Type B pancreatic cell (in vitro differentiated cells): ENCODE data around the gene ELP2. TPM values are rescaled to one million over a fixed set of nuclear protein-coding genes. Genes with fewer than 3 reads are reported as not detected.

Experiments used
- DNase-seq: peaks from one replicate; pipeline ENCODE4 v3.0.0; 2021; ENCODE audit warnings: mixed read lengths; ENCODE audit not compliant: unreplicated experiment; ENCODE audit errors: extremely low spot score
- H3K27ac Mint-ChIP-seq: 2 replicates; pipeline ENCODE4 v1.8.0; 2021; ENCODE audit warnings: mild to moderate bottlenecking, mixed read lengths
- H3K27me3 Mint-ChIP-seq: 2 replicates; pipeline ENCODE4 v1.8.0; 2021; ENCODE audit warnings: mixed read lengths
- H3K36me3 Mint-ChIP-seq: 2 replicates; pipeline ENCODE4 v1.8.0; 2021; ENCODE audit warnings: mixed read lengths
- H3K4me1 Mint-ChIP-seq: one replicate; pipeline ENCODE4 v1.8.0; 2021; ENCODE audit warnings: mixed read lengths; ENCODE audit not compliant: unreplicated experiment
- H3K4me3 Mint-ChIP-seq: 2 replicates; pipeline ENCODE4 v1.8.0; 2021; ENCODE audit warnings: mild to moderate bottlenecking, mixed read lengths
- H3K9me3 Mint-ChIP-seq: 2 replicates; pipeline ENCODE4 v1.8.0; 2021; ENCODE audit warnings: mixed read lengths
- total RNA-seq: library from RNA; stranded (reverse); gene quantifications from 2 replicates; pipeline ENCODE4 v1.2.1, GENCODE V29; 2021; ENCODE audit warnings: low replicate concordance
- TF ChIP-seq, protein P1 (sequence below): fragments of 200-600 bp; sonication (generic); conservative IDR thresholded peaks from 2 replicates; pipeline ENCODE4 v1.5.0; 2021; ENCODE audit warnings: antibody characterized with exemption, mild to moderate bottlenecking

ELP2 gene
- total RNA-seq, 1 donor from 2014 or later, result 94.6 TPM

DNA sequence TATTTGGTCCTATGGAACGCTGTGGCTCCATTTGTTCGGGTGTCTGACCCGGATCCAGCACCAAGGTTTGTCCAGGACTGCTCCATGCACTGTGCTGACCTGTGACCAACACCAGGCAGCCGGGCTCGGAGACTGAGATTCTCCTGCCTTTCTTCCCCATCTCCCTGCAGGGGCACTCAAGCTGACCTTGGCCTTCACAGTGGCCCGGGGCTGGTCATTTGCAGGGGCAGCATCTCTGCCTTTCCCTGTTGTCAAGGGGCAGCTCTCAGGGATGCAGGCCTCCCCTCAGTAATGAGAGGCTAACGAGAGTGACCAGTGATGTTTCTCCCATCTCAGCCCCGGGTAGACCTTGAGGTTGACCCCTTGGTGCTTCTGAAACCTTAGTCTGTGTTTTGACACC is 85.1 kb downstream of the ELP2 start:
- TF ChIP-seq, protein P1, sequence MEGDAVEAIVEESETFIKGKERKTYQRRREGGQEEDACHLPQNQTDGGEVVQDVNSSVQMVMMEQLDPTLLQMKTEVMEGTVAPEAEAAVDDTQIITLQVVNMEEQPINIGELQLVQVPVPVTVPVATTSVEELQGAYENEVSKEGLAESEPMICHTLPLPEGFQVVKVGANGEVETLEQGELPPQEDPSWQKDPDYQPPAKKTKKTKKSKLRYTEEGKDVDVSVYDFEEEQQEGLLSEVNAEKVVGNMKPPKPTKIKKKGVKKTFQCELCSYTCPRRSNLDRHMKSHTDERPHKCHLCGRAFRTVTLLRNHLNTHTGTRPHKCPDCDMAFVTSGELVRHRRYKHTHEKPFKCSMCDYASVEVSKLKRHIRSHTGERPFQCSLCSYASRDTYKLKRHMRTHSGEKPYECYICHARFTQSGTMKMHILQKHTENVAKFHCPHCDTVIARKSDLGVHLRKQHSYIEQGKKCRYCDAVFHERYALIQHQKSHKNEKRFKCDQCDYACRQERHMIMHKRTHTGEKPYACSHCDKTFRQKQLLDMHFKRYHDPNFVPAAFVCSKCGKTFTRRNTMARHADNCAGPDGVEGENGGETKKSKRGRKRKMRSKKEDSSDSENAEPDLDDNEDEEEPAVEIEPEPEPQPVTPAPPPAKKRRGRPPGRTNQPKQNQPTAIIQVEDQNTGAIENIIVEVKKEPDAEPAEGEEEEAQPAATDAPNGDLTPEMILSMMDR, result no peak
- DNase-seq, result no peak
- Mint-ChIP-seq H3K4me3 (no peak overlapping the region), H3K27ac (no peak overlapping the region), H3K27me3 (no peaks in the 10 kb centered on the region), H3K36me3 (no peaks in the 10 kb centered on the region), H3K4me1 (peaks cover 10% of the 10 kb centered on the region), H3K9me3 (no peaks in the 10 kb centered on the region)

DNA sequence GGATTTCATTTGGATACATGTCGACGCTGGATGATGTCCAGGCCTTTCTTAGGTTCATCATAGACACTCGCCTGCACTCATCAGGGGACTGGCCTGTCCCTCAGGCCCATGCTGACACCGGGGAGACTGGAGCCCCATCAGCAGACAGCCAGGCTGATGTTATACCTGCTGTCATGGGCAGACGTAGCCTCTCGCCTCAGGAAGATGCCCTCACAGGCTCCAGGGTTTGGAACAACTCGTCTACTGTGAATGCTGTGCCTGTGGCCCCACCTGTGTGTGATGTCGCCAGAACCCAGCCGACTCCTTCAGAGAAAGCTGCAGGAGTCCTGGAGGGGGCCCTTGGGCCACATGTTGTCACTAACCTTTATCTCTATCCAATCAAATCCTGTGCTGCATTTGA is 85.9 kb downstream of the ELP2 start:
- TF ChIP-seq, protein P1, result no peak
- no peak for DNase-seq
- no peak overlapping the region for H3K4me3 Mint-ChIP-seq
- no peak overlapping the region for H3K27ac Mint-ChIP-seq
- H3K4me1 Mint-ChIP-seq, result peaks cover 10% of the 10 kb centered on the region
- H3K9me3 Mint-ChIP-seq, result no peaks in the 10 kb centered on the region
- H3K27me3 Mint-ChIP-seq, result no peaks in the 10 kb centered on the region
- H3K36me3 Mint-ChIP-seq, result no peaks in the 10 kb centered on the region

DNA sequence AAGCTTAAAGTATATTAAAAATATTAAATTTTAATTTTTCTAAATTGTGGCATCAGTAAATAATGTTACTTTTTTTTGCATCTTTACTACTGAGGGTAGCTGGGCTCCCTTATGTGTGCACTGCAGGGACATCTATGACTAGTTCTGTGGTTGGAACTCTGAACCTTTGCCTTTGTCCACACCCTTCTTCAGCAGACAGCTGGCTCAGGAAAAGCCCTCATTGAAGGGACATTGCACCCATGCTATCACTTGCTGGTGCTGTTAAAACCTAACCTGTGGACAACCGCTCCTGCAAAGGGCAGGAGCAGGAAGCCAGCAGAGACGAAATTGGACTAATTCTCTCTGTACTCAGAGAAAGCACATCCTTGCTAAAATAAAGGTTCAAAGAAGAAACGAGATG is 87.6 kb downstream of the ELP2 start:
- no peak overlapping the region for H3K27ac Mint-ChIP-seq
- no peaks in the 10 kb centered on the region for H3K36me3 Mint-ChIP-seq
- TF ChIP-seq, protein P1, result no peak
- H3K9me3 Mint-ChIP-seq, result no peaks in the 10 kb centered on the region
- DNase-seq, result no peak
- H3K4me3 Mint-ChIP-seq, result no peak overlapping the region
- peaks cover 9% of the 10 kb centered on the region for H3K4me1 Mint-ChIP-seq
- H3K27me3 Mint-ChIP-seq, result no peaks in the 10 kb centered on the region

DNA sequence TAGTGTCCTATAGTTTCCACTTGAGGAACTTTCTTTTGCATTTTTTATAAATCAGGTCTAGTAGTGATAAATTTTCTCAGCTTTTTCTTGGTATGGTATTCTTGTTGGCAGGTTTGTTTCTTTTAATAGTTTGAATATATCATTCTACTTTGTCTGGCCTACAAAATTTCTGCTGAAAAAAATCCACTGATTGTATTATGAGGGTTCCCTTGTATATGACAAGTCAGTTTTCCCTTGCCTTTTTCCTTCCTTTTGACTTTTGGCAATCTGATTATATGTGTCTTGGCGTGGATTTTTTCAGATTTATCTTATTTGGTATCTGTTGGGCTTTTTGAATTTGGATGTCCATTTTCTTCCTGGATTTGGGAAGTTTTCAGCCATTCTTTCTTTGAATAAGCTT is 99.5 kb downstream of the ELP2 start:
- H3K4me1 Mint-ChIP-seq, result no peaks in the 10 kb centered on the region

More for the DNA sequence above, 99.5 kb downstream of the ELP2 start:
- no peak overlapping the region for H3K4me3 Mint-ChIP-seq
- no peaks in the 10 kb centered on the region for H3K27me3 Mint-ChIP-seq
- DNase-seq, result no peak
- peaks cover 12% of the 10 kb centered on the region for H3K9me3 Mint-ChIP-seq
- TF ChIP-seq, protein P1, result no peak
- H3K27ac Mint-ChIP-seq, result no peak overlapping the region
- H3K36me3 Mint-ChIP-seq, result peaks cover 16% of the 10 kb centered on the region

Other genes with a start within 250 kb of the ELP2 start
- gene RPRD1A, start 62.3 kb upstream of the ELP2 start, total RNA-seq, result 41.0 and 52.4 TPM in 2 replicates
- 29.7 and 48.7 TPM in 2 replicates for gene SLC39A6, start 559 bp upstream of the ELP2 start, total RNA-seq
- 2.4 and 3.2 TPM in 2 replicates for gene MOCOS, start 57.6 kb downstream of the ELP2 start, total RNA-seq
- gene FHOD3, start 167.8 kb downstream of the ELP2 start, total RNA-seq, result 3.8 and 5.3 TPM in 2 replicates